Lower leg skin (tissue), 3 donors: ENCODE data around the gene ZSCAN5C.

Experiments
- POLR2A ChIP-seq, 2 donors: fragments of 450-650 bp; IDR thresholded peaks; one replicate each; pipeline ENCODE4 v1.6.1; 2016 to 2017; ENCODE audit warnings: antibody characterized with exemption in 2 of 2, mild to moderate bottlenecking in 1 of 2, moderate library complexity in 1 of 2
- TF ChIP-seq, protein P1 (sequence below), 3 donors: fragments of 450-650 bp; IDR thresholded peaks; one replicate each; pipeline ENCODE4 v1.5.1; 2016; ENCODE audit warnings: antibody characterized with exemption in 3 of 3, mild to moderate bottlenecking in 3 of 3, moderate library complexity in 2 of 3

DNA sequence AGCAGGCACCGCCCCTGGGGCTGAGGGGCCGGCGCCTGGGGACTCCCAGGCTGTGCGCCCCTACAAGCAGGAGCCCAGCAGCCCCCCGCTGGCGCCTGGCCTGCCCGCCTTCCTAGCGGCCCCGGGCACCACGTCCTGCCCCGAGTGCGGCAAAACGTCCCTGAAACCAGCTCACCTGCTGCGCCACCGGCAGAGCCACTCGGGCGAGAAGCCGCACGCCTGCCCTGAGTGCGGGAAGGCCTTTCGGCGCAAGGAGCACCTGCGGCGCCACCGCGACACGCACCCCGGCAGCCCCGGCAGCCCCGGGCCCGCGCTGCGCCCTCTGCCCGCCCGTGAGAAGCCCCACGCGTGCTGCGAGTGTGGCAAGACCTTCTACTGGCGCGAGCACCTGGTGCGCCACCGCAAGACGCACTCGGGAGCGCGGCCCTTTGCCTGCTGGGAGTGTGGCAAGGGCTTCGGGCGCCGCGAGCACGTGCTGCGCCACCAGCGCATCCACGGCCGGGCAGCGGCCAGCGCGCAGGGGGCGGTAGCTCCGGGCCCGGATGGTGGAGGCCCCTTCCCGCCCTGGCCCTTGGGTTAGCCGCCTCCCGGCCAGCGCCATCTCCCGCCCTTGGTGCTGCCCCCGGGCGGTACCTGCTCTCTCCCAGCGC, 42.3 kb upstream of the ZSCAN5C start:
- TF ChIP-seq, protein P1, sequence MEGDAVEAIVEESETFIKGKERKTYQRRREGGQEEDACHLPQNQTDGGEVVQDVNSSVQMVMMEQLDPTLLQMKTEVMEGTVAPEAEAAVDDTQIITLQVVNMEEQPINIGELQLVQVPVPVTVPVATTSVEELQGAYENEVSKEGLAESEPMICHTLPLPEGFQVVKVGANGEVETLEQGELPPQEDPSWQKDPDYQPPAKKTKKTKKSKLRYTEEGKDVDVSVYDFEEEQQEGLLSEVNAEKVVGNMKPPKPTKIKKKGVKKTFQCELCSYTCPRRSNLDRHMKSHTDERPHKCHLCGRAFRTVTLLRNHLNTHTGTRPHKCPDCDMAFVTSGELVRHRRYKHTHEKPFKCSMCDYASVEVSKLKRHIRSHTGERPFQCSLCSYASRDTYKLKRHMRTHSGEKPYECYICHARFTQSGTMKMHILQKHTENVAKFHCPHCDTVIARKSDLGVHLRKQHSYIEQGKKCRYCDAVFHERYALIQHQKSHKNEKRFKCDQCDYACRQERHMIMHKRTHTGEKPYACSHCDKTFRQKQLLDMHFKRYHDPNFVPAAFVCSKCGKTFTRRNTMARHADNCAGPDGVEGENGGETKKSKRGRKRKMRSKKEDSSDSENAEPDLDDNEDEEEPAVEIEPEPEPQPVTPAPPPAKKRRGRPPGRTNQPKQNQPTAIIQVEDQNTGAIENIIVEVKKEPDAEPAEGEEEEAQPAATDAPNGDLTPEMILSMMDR (IDR thresholded peaks at IDR 0.05): no peak
- TF ChIP-seq POLR2A (IDR thresholded peaks at IDR 0.05): no peak
